Right lobe of liver (tissue), 6 donors: ENCODE measurements around the gene CIROP. TPM values are rescaled to one million over a fixed set of nuclear protein-coding genes. Genes with fewer than 3 reads are reported as not detected.
"Not testable (repeated sequence)": the region's sequence is repeated elsewhere in the genome, so short reads cannot be mapped to it uniquely, and the experiment has no call there.

Experiments used
- ATAC-seq, 4 donors: fragments of 200-7000 bp; cut with Tn5 transposase; one replicate each; pipeline ENCODE4 v1.9.1; 2020; ENCODE audit warnings: mild to moderate bottlenecking in 4 of 4, moderate library complexity in 4 of 4
- DNase-seq, 3 donors: peaks; one replicate each; pipeline ENCODE4 v3.0.0-alpha.2; 2020
- H3K27ac ChIP-seq, 3 donors: fragments of 200-600 bp; one replicate each; pipeline ENCODE4 v1.8.0; 2022
- H3K27me3 ChIP-seq, 2 donors: fragments of 200-600 bp; one replicate each; pipeline ENCODE4 v1.8.0; 2022
- H3K36me3 ChIP-seq, 4 donors: fragments of 200-600 bp; sonication (generic) in 1 of 4; one replicate each; pipeline versions ENCODE4 v1.5.1 to v1.8.0; 2017 to 2022; ENCODE audit warnings: control low read depth in 1 of 4
- H3K4me1 ChIP-seq, 4 donors: fragments of 200-600 bp; sonication (generic) in 1 of 4; one replicate each; pipeline versions ENCODE4 v1.5.1 to v1.8.0; 2017 to 2022; ENCODE audit warnings: control low read depth in 1 of 4
- H3K4me3 ChIP-seq, 3 donors: fragments of 200-600 bp; one replicate each; pipeline ENCODE4 v1.8.0; 2022
- H3K9me3 ChIP-seq, 4 donors: fragments of 200-600 bp; sonication (generic) in 1 of 4; one replicate each; pipeline versions ENCODE4 v1.5.1 to v1.8.0; 2017 to 2022; ENCODE audit warnings: control low read depth in 1 of 4
- CTCF ChIP-seq, 4 donors: fragments of 200-600 bp in 3 of 4; fragments of 450-650 bp in 1 of 4; IDR thresholded peaks; one replicate each; pipeline versions ENCODE4 v1.5.1 to v1.8.0; 2016 to 2022; ENCODE audit warnings: antibody characterized with exemption in 4 of 4, mild to moderate bottlenecking in 2 of 4
- POLR2A ChIP-seq: fragments of 450-650 bp; IDR thresholded peaks from one replicate; pipeline ENCODE4 v1.6.1; 2017; ENCODE audit warnings: antibody characterized with exemption, mild to moderate bottlenecking
- WGBS: methylation state at CpG from one replicate; pipeline ENCODE4 v1.1.6; 2018; ENCODE audit warnings: low coverage, low lambda C conversion rate; ENCODE audit not compliant: insufficient coverage; ENCODE audit errors: missing lambda C conversion rate; 5-methylcytosine and 5-hydroxymethylcytosine counted together
- intact Hi-C, 2 donors: fragments of 100-400 bp; cut with DNase I; formaldehyde crosslinking; loops; one replicate each; pipeline versions ENCODE4 v1.11.2 to v1.14.1; 2022
- total RNA-seq, 6 experiments: library from RNA; depleted of rRNA in 2 of 6; stranded (reverse); fragments of >200 nt in 2 of 6; fragmentation: NEBNext Ultra II Directional in 3 of 6; extraction: Animal tissue kit (Norgen Biotek cat#: 25700) in 3 of 6; gene quantifications; one replicate each; pipeline versions ENCODE4 v1.1.0 to v1.2.4, GENCODE V29; 2016 to 2023
- donor health status: DM: no; HTN: yes; CAD: no.
- donor health status: DM: no; HTN: no; CAD: no.
- donor health status: DM: no; HTN: no; CAD: no.
- donor health status: DM: no; HTN: yes; CAD: no.
- donor health status: DM: no; HTN: yes; CAD: no.

CIROP gene
- total RNA-seq, 6 experiments from 2014 or later, result not detected

- TF ChIP-seq POLR2A (no peak), CTCF (IDR thresholded peaks at IDR 0.05) (no peak)
- DNase-seq (no peak), ATAC-seq (no peak)
- H3K4me1 ChIP-seq, result no peaks in the 10 kb centered on the region
- H3K36me3 ChIP-seq, result no peaks in the 10 kb centered on the region
- no peak overlapping the region for H3K27ac ChIP-seq
- H3K4me3 ChIP-seq, result no peak overlapping the region
- WGBS, result 100% methylated on average over 1 of the region's 1 CpG
- intact Hi-C loops, result no loop called here
- no peaks in the 10 kb centered on the region for H3K27me3 ChIP-seq
- H3K9me3 ChIP-seq, result no peaks in the 10 kb centered on the region
These were observed 5.0 kb upstream of the CIROP start for GRCh38 chr14:23109769-23110168.

GRCh38 chr14:23108169-23108568, 3.4 kb upstream of the CIROP start:
- intact Hi-C loops, H3K27me3 ChIP-seq, DNase-seq, H3K9me3 ChIP-seq, H3K4me1 ChIP-seq, H3K36me3 ChIP-seq, ATAC-seq, H3K27ac ChIP-seq, H3K4me3 ChIP-seq: not testable (repeated sequence)
- WGBS, result 82% methylated on average over 7 of the region's 24 CpGs

GRCh38 chr14:23107620-23108019, 2.8 kb upstream of the CIROP start:
- WGBS, result 71% methylated on average over 1 of the region's 5 CpGs
- ATAC-seq, H3K27me3 ChIP-seq, intact Hi-C loops, H3K4me1 ChIP-seq, DNase-seq, H3K36me3 ChIP-seq, H3K4me3 ChIP-seq, H3K9me3 ChIP-seq, H3K27ac ChIP-seq: not testable (repeated sequence)

GRCh38 chr14:23106747-23107045, 1.9 kb upstream of the CIROP start:
- DNase-seq (no peak), ATAC-seq (no peak)
- TF ChIP-seq CTCF (IDR thresholded peaks at IDR 0.05) (no peak), POLR2A (no peak)
- Histone ChIP-seq H3K36me3 (no peaks in the 10 kb centered on the region), H3K4me1 (no peaks in the 10 kb centered on the region), H3K27ac (no peak overlapping the region), H3K9me3 (no peaks in the 10 kb centered on the region), H3K27me3 (no peaks in the 10 kb centered on the region), H3K4me3 (no peak overlapping the region)
- intact Hi-C loops, result no loop called here

- TF ChIP-seq POLR2A (no peak), CTCF (IDR thresholded peaks at IDR 0.05) (no peak)
- no peaks in the 10 kb centered on the region for H3K4me1 ChIP-seq
- intact Hi-C loops, result no loop called here
- ATAC-seq (no peak), DNase-seq (no peak)
- WGBS, result 92% methylated on average over 2 of the region's 4 CpGs
- no peak overlapping the region for H3K27ac ChIP-seq
- no peaks in the 10 kb centered on the region for H3K27me3 ChIP-seq
- no peaks in the 10 kb centered on the region for H3K9me3 ChIP-seq
- H3K4me3 ChIP-seq, result no peak overlapping the region
- H3K36me3 ChIP-seq, result no peaks in the 10 kb centered on the region
These were observed 597 bp upstream of the CIROP start for GRCh38 chr14:23105348-23105824.

GRCh38 chr14:23104070-23104590, 659 bp downstream of the CIROP start:
- TF ChIP-seq POLR2A (no peak), CTCF (IDR thresholded peaks at IDR 0.05) (no peak)
- H3K4me3 ChIP-seq, result no peak overlapping the region
- no peaks in the 10 kb centered on the region for H3K36me3 ChIP-seq
- peaks cover 0 to 7% (median 0%) of the 10 kb centered on the region in 4 donors for H3K4me1 ChIP-seq
- DNase-seq (no peak), ATAC-seq (no peak)
- intact Hi-C loops, result no loop called here
- H3K9me3 ChIP-seq, result no peaks in the 10 kb centered on the region
- 68% methylated on average over 2 of the region's 6 CpGs for WGBS
- H3K27me3 ChIP-seq, result no peaks in the 10 kb centered on the region
- H3K27ac ChIP-seq, result no peak overlapping the region
